AG09319 (cell line): Measurements from ENCODE around the gene NAT16.

Experiments
- DNase-seq: peaks from one replicate; pipeline ENCODE4 v3.0.0-alpha.2; 2010; ENCODE audit warnings: low read depth; ENCODE audit errors: extremely low read depth
- TF ChIP-seq, protein P1 (sequence below): IDR thresholded peaks from 2 replicates; pipeline ENCODE4 v1.5.1; 2011; ENCODE audit warnings: low read depth, mild to moderate bottlenecking, inconsistent platforms, low read length, moderate library complexity

Gene NAT16

DNA sequence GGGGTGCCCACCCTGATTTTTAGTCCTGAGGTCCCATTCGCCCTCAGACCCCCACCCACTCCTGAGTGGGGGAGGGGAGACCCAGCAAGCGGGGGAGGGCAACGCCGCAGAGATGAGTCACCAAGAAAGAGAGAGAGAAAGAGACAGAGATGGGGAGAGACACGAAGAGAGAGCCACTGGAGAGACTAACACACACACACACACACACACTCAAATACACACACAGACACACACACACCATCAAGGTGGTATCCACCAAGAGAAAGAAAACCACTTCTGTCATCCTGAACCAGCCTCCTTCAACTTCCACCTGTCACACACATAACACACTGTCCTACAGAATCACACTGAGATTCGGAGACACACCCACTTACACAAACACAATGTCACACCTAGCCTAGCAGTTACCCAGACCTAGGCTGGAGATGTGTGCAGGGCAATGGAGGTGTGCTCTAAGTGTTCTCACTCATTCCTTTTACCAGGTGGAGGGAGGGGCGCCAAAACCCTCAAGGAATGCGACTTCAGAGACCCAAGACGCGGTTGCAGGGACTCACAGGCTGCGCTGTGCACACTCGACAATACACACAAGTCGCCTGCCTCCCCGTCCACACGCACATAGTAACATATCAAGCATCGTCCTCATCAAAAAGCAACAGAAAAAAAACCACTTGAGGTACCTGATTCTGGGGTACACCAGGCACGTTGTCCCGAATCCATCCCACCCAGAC, 10.8 kb downstream of the NAT16 start:
- DNase-seq, result no peak
- TF ChIP-seq, protein P1, sequence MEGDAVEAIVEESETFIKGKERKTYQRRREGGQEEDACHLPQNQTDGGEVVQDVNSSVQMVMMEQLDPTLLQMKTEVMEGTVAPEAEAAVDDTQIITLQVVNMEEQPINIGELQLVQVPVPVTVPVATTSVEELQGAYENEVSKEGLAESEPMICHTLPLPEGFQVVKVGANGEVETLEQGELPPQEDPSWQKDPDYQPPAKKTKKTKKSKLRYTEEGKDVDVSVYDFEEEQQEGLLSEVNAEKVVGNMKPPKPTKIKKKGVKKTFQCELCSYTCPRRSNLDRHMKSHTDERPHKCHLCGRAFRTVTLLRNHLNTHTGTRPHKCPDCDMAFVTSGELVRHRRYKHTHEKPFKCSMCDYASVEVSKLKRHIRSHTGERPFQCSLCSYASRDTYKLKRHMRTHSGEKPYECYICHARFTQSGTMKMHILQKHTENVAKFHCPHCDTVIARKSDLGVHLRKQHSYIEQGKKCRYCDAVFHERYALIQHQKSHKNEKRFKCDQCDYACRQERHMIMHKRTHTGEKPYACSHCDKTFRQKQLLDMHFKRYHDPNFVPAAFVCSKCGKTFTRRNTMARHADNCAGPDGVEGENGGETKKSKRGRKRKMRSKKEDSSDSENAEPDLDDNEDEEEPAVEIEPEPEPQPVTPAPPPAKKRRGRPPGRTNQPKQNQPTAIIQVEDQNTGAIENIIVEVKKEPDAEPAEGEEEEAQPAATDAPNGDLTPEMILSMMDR, result no peak

DNA sequence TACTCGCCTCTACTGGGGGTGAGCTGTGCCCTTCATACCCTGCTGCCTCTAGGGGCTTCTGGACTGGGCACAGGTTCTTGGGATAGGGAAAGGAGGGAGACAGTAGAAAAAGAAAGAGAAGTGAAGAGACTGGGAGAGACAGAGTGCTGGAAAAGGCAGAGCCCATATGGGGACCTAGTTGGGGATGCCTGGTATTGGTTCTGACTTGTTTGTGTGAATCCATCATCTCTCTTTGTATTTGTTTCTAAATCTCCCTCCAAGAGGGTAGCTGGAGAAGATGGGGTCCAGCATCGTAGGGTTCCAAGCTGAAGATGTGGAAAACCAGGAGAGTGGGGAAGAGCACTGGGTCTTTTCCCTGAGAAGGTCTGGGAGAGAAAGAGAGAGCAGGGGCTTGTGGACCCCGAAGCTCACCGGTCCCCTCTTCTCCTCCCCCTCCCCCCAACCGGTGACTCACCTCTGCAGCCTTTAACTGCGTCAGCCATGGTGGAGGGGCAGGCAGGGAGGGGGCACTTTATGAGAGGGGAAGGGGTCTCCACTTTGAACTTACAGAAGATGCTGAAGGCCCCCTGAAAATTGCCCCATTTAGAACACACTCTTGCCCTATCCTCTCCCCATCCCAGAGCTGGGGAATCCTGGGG, 11.6 kb downstream of the NAT16 start:
- TF ChIP-seq, protein P1, result no peak
- no peak for DNase-seq

DNA sequence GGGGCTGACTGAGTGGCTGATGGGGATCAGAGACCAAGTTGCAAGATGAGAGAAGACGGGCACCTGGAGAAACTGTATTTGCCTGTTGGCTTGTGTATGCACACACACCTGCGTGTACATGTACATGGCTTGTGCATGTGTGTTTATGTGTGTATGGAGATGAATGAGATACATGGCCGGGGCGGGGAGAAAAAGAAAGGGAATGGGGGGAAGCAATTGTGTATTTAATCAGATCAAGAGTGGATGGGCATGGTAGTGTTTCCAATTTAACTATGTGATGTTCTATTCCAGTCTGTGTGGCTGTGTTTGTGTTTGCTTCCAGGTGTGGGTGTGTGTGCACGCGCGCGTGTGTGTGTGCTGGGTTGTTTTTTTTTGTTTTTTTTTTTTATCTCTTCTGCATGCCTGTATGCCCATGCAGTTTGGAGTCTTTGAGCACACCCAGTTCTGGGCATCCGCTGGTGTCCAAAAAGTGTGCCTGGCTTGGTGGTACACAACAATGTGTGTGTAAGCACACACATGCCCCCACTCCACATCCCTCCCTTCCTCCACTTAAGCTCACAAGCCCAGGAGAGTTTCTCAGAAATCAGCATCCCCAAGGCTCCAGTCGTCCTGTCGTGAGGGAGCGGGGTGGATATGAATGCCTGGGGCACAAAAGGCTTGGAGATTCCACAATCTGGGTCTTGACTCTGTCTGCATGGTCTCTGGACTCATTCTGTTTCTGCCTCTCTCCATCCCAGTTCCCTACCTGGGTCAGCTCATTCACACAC, 12.3 kb downstream of the NAT16 start:
- TF ChIP-seq, protein P1, result no peak
- DNase-seq, result no peak

DNA sequence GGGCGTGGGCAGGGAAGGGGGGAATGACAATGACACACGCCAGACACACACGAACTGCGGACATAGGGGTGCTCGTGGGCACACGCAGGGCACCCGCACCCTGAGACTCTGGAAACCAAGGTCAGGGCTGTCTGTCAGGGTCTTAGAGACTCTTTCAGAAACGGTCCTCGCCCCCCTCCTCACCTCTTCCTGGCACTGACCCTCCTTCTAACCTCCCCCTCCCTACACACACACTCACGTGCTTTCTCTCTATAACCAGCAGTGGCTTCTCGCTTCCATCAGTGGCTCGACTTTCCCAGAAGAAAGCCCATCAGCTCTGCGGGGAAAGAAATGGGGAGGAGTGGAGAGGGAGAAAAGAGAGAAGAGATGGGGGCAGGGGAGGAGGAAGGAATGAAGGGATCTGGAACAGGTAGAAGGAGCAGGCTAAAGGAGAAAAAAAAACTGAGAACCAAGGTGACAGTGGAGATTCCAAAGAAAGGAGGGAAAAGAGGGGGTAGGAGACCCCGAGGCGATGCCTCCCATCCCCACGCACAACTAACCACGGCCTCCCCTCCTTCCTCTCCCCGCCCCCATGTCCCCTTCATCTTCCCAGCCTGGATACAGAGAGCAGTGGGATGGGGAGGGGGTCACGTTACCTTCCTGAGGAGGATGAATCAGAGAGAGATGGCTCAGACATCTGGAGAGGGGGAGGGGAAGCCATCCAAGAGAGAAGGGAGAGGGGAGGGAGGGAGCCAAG, 13.0 kb downstream of the NAT16 start:
- no peak for DNase-seq
- TF ChIP-seq, protein P1, result no peak

DNA sequence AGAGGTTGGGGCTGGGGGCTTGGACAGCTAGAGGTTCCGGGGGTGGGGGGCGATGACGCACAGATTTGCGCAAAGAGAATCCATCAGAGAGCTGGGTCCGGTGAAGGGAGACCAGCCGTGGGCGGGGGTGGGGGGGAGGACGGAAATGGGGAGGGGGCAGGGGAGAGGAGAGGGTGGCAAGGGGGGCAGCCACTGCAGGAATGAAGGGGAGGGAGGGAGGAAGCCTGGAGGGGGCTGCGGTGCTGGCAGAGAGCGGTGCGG, 13.5 kb downstream of the NAT16 start:
- TF ChIP-seq, protein P1, result no peak
- DNase-seq, result no peak

DNA sequence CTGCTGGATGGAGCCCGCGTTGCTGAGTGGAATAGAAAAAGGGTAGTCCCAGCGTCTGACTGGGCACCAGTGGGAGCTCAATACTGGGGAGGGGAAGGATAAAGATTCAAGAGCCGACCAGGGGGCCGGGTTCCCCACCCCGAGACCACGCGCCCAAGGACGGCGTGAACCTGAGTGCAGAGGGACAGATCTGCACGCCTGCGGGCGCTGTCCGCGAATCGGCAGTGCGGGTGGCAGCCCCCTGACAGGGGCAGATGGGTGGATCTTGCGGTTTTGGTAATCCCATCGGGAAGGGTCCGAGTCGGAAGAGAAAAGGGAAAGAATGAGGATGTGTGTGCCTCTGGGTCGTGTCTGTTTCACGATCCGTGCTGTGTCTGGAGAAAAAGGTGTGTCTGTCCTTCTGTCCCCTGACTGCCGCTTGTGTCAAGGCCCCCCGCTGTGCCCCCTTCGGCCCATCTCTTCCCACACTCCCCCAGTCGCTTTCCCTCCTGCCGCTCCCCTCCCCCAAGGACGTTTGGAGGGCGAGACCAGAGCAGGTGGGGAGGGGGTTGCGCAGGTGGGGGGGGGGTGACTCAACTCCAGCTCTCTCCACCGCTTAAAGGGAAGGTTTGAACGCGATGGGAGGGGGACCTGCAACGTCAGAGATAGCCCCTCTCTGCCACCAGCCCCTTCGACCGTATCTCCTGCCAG, 14.0 kb downstream of the NAT16 start:
- TF ChIP-seq, protein P1, result no peak
- no peak for DNase-seq
